SK-N-MC (cell line): ENCODE data around the gene DOCK1.

Experiments used
- EZH2 ChIP-seq: fragments of 200-600 bp; sonication (generic); IDR thresholded peaks from one replicate; pipeline ENCODE4 v1.6.1; 2017; ENCODE audit warnings: antibody characterized with exemption
- FOXP2 ChIP-seq: optimal IDR thresholded peaks from 2 replicates; pipeline ENCODE3; 2011; ENCODE audit warnings: mild to moderate bottlenecking, moderate library complexity; ENCODE audit not compliant: insufficient read depth; ENCODE audit errors: extremely low read length, control extremely low read depth
- POLR2AphosphoS5 ChIP-seq: IDR thresholded peaks from 2 replicates; pipeline ENCODE4 v1.6.1; 2012; ENCODE audit warnings: mild to moderate bottlenecking, low read depth, low read length, borderline replicate concordance

DNA sequence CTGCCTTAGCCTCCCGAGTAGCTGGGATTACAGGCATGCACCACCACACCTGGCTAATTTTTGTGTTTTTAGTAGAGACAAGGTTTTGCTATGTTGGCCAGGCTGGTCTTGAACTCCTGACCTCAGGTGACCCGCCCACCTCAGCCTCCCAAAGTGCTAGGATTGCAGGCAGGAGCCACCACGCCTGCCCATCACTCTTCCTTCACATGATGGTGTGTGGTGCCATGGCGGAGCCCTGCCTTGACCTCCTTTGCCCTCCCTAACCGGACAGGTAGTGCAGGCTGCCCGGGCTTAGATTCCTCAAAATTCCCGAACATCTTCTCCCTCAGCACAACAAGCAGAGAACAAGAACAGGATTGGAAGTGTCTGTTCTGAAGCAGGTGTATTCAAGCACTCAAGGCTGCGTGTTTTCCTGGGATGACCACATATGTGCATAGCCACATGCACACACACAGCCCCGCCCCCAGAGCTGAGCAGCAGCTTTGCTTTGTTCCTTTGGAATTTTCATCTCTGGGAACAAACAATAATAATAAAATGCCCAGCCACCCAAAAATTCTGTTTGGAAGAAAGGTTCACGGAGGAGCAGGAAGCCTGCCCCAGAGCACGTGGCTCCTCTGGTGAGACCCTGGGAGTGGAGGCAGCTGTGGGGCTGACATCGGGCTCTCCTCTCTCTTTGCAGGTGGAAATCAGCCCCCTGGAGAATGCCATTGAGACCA, 512.6 kb downstream of the DOCK1 start:
- TF ChIP-seq POLR2AphosphoS5 = no peak
- no peak for TF ChIP-seq EZH2
- TF ChIP-seq FOXP2 = no peak
